Fibroblast of skin of right quadriceps (primary cell): ENCODE data around the gene HOTAIR.

ENCODE experiments used
- DNase-seq: peaks from one replicate; pipeline ENCODE4 v3.0.0-alpha.2; 2013

The HOTAIR gene

DNA sequence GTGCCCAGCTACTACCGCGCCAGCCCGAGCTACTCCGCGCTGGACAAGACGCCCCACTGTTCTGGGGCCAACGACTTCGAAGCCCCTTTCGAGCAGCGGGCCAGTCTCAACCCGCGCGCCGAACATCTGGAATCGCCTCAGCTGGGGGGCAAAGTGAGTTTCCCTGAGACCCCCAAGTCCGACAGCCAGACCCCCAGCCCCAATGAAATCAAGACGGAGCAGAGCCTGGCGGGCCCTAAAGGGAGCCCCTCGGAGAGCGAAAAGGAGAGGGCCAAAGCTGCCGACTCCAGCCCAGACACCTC, 10.9 kb upstream of the HOTAIR start:
- DNase-seq: no peak

DNA sequence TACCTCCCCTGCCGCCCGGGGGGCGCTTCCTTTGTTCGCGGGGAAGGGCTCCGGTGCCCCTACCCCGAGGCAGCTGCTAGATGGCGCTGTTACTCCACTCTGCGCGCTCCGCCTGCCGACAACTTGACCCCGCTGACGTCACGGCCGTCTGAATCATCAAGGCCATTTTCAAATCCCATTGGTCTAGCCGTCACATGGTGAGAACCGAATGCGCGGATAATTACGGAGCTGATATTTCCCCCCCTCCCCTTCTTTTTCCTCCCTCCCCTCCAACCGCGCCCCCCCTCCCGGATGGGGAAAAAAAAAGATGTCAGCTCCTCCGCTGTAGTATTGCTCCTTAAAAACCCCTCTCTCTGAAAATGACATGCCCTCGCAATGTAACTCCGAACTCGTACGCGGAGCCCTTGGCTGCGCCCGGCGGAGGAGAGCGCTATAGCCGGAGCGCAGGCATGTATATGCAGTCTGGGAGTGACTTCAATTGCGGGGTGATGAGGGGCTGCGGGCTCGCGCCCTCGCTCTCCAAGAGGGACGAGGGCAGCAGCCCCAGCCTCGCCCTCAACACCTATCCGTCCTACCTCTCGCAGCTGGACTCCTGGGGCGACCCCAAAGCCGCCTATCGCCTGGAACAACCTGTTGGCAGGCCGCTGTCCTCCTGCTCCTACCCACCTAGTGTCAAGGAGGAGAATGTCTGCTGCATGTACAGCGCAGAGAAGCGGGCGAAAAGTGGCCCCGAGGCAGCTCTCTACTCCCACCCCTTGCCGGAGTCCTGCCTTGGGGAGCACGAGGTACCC, 10.3 kb upstream of the HOTAIR start, which contains the start of gene HOXC10:
TSS of gene HOXC10 (plus strand) at position 246 of the 791 bp plus-strand sequence. CDS start at position 360, 114 bp downstream.
- peak; percentile 99 for DNase-seq

- DNase-seq: peak; percentile 60
Measured at GRCh38 chr12:53983950-53984572, 9.3 kb upstream of the HOTAIR start.

- DNase-seq: no peak
Measured at GRCh38 chr12:53983568-53983949, 8.8 kb upstream of the HOTAIR start.

GRCh38 chr12:53982648-53983567, 8.2 kb upstream of the HOTAIR start:
- DNase-seq: no peak

- DNase-seq: peak; percentile 81
Measured at GRCh38 chr12:53981634-53982565, 7.1 kb upstream of the HOTAIR start.

GRCh38 chr12:53980802-53981496, 6.2 kb upstream of the HOTAIR start:
- no peak for DNase-seq

DNA sequence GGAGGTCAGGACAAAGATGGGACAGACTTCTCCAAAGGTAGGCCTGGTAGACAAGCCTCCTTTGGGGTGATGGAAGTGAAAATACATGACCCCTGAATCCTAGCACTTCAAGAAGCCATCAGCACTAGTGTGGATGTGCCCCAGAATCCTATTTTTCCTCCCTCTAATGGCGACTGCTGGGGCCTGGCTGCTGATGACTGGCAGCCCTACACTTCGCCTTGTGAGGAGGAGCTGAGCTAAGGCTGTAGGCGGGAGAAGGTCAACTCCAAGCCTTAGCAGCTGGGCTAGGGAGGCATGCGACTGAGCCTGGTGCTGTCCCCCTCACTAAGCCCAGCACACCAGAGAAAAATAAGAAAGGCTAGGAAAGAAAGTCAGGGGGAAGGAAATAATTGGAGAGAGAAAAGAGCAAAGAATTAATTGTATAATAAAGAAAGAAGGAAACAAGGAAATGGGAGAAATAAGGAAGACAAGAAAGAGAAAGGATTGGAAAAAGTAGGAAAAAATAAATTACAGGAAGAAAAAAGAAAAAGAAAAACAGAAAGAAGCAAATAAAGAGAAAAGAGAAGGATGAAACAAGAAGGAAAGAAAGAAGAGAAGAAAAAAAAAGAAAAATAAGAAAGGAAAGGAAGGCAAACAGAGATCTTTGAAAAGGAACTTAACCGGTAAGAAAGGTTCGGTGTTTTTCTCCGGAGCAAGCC, 5.5 kb upstream of the HOTAIR start:
- DNase-seq: no peak

DNA sequence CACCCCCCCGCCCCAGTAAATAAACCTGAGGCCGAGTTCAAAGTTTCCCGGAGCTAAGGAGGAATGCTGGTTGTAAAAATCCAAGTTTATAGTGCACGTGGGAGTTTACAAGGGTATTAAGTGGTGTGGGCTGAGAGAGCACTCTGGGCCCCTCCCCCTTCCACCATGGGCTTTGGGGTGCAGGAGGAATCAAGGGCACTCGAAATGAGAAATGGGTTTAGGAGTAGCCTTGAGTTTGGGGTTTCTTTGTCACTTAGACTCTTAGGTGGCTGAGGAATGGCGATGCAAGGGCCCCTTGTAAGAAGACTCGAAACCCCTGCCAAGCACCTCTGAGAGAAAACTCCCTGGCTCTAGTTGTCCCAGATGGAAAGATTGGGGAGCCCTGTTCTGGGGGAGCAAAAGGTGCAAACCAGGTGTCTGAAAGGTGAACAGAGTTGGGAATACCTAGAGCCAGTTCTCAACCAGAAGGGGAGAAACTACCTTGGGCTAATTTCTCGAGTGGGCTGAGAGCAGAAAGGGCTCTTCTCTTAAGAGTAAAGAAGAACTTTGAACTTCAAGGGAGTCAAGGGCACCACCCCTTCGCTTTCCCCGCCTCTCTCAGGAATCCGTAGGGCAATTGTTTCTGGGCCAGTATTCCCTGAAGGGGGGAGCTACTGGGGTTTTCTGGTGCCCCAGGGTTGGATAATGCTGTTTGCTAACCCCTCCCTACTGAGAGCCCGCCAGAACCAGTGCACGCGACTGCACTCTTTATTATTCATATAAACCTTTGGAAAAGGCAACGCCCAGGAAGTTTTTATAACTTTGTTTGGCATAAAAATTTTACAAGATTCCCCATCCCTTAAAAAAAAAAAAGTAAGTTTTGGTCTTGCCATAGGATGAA, 4.0 kb upstream of the HOTAIR start:
- DNase-seq: peak; percentile 81

DNA sequence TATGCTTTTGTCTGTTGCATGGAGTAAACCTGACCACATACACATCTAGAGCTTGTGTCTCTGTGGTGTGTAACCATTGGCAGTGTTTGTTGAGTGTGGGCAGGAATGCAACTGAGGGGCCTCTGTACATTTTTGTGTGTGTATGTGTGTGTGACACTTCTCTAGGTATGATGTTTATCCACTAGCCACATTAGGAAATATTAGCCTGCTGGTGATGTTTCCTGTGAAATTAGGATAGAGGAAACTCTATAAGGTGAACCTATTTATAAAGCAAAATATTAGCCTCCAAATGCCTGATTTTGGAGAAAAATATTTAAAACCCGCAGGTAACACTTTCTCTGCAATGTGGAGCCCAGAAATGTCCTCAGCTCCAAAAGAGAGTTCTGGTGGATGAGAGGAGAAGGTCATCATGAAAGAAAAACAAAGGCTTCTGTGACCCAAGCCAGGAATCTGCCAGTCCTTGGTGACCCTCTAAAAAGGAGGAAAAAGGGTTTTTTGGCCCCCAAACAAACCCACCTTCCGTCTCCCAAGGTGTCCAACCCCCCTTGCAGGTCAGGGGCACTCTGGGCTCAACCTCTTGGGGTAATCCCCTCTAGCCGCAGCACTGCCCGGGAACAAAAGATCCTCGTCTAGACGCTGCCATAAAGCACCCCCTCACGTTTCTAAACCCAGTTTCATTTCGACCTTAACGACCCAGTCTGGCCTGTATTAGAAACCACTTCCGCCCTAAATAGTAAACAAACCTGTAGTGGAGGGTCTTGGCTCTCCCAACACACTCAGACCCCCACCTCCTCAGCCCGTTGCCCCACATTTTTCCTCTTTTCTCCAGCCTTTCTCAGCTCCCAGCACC, 3.1 kb upstream of the HOTAIR start:
- DNase-seq: no peak

- no peak for DNase-seq
Measured at GRCh38 chr12:53976823-53977595, 2.3 kb upstream of the HOTAIR start.

DNA sequence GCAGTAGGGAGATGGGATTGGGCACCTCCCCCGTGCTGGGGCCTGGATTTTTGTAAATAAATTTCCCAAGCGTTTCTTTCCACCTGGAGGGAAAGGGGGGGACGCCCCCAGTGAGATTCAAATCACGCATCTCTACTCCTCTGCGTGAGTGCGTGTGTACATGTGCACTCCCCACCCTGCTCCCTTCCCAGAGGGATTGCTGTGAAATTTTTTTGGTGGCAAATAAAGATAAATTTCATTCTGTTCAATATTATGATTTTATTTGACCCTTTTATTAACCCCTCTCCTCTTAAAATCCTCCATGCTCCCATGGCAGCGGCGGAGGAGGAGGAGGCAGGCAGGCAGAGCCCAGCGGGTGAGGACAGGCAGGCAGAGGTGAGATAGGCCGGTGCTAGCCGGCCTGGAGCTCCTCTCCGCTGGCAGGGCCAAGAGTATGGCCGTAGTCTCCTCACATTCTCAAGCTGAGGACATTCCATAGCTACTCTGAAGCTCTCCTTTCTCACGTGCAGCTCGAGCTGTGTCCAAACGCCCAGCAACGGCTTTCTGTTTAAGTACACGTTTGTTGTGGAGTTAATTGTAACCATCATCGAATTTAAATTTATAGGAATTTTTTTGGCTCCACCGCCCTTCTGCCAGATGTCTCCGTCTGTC, 1.5 kb upstream of the HOTAIR start:
- peak; percentile 95 for DNase-seq

DNA sequence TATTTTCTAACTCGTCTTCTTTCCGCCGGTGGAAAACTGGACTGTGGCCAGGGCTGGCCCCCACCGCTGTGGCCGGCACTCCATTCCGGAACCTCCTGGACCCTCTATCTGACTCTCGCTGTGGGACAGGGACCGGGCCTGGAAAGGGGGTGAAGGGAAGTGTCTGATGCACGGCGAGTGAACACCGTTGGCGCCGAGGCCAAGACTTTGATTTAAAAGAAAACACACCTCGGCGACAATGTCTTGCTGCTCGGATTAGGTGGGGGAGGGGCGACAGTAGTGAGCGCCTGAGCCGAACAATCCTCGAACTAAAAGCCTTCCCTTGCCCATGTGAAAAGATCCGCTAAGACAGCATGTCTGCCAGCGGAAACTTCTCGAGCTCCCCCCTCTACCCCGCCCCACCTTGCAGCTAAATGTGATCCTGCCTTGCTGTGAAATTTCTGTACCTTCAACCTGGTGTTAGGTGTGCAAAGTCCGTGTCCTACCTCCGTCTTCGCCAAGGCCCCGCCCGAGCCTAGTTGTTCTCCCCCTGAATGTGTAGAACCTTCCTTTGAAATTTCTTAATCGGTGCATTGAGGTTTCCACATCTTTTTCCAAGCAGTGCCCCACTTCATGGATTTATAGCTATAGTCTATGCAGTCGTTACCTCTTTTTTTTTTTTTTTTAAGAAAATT, 862 bp upstream of the HOTAIR start:
- no peak for DNase-seq

- DNase-seq: no peak
Measured at GRCh38 chr12:53975064-53975471, 314 bp upstream of the HOTAIR start.

- peak; percentile 41 for DNase-seq
Measured at GRCh38 chr12:53973236-53974042, 1.3 kb downstream of the HOTAIR start.

DNA sequence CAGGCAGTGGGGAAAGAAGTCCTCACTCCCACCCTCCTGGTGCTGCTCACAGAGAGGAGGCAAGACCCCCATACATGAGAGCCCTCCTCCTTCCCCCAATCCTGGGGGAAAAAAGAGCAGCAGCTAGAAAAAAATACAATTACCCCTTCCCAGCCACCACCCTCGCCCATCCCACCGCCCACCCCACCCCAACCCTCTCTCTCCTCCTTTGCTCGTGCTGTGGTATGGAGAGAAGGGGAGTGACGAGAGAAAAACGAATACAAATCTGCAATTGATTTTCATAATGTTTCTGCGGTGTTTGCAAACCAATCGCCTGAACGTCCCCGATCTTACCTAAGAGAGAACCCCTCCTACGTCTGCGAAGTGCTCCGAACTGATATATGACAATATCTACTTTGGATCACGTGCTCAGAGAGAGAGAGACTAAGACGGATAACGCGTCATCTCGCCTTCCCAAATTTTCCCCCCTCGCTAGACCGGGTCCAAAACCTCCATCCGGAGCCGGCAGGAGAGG, 2.0 kb downstream of the HOTAIR start, which contains the start of gene HOXC11:
TSS of gene HOXC11 (plus strand) at position 405 of the 514 bp plus-strand sequence. CDS start 116 bp downstream, outside the sequence.
- DNase-seq: peak; percentile 38
